ENCODE data around the gene GPR75. TPM values are rescaled to one million over a fixed set of nuclear protein-coding genes. Genes with fewer than 3 reads are reported as not detected.

Gene GPR75
- total and polyA plus RNA-seq, 2 of the 8 experiments (the other 6 are each of a cell fraction or from before 2014, with no cell fraction given) = 3.5 to 4.3 TPM

- Histone ChIP-seq H3K9ac (replicated peaks in 1 of 4; ENCODE audit: extremely low read depth in 1 of 4, low read depth in 3 of 4, low read length in 3 of 4) (no peak overlapping the region), H2BK5ac (ENCODE audit: low read depth, low read length) (no peak overlapping the region), H3K18ac (ENCODE audit: extremely low read depth, low read length) (no peak overlapping the region), H2BK20ac (ENCODE audit: low read length) (no peak overlapping the region), H2BK15ac (ENCODE audit: low read length) (no peak overlapping the region), H4K5ac (ENCODE audit: insufficient read length, low read depth, low read length) (no peak overlapping the region), H2AK5ac (ENCODE audit: low read depth, low read length) (no peak overlapping the region), H3K23me2 (ENCODE audit: low read depth, low read length) (no peaks in the 10 kb centered on the region), H2AFZ (ENCODE audit: low read length) (no peak overlapping the region), H3K27ac (ENCODE audit: low read depth, low read length) (no peak overlapping the region), H3K27me3 (replicated peaks in 1 of 4; ENCODE audit: control insufficient read depth in 3 of 4, extremely low read depth in 1 of 4, insufficient read depth in 3 of 4, low read length in 3 of 4) (no peaks in the 10 kb centered on the region), H3K56ac (replicated peaks; ENCODE audit: insufficient read length, low read depth, low read length) (no peak overlapping the region), H3K4me1 (replicated peaks in 1 of 4; ENCODE audit: control insufficient read depth in 3 of 4, insufficient read depth in 4 of 4, low read length in 3 of 4) (no peaks in the 10 kb centered on the region), H3K36me3 (ENCODE audit: control insufficient read depth in 2 of 4, insufficient read depth in 4 of 4, low read length in 3 of 4) (peaks cover 3 to 55% (median 21%) of the 10 kb centered on the region in 4 experiments; a peak in 6 of 8 replicates), H4K8ac (ENCODE audit: extremely low read depth, insufficient read depth, low read length) (no peak overlapping the region), H2BK120ac (replicated peaks; ENCODE audit: low read depth, low read length) (no peak overlapping the region), H4K20me1 (replicated peaks in 1 of 2; ENCODE audit: control insufficient read depth in 1 of 2, insufficient read depth in 2 of 2, low read length in 2 of 2) (peaks cover 0 to 2% of the 10 kb centered on the region in 2 experiments), H3K4me3 (ENCODE audit: extremely low read depth in 1 of 4, insufficient read depth in 2 of 4, low read depth in 3 of 4, low read length in 4 of 4) (no peak overlapping the region), H4K91ac (replicated peaks; ENCODE audit: insufficient read length, low read length) (no peak overlapping the region), H3K79me1 (ENCODE audit: low read depth, low read length) (no peaks in the 10 kb centered on the region), H2BK12ac (ENCODE audit: low read depth, low read length) (no peak overlapping the region), H3K14ac (ENCODE audit: insufficient read length) (no peak overlapping the region), H3K9me3 (ENCODE audit: insufficient read depth in 2 of 2, low read depth in 1 of 2, low read length in 1 of 2) (no peaks in the 10 kb centered on the region), H3K79me2 (ENCODE audit: control insufficient read depth in 1 of 2, insufficient read depth in 2 of 2, low read length in 2 of 2) (no peaks in the 10 kb centered on the region), H3K4me2 (ENCODE audit: insufficient read depth in 1 of 2, low read depth in 2 of 2, low read length in 2 of 2) (no peak overlapping the region), H3K4ac (replicated peaks; ENCODE audit: insufficient read length, low read depth, low read length) (no peak overlapping the region), H3K23ac (ENCODE audit: insufficient read length) (no peak overlapping the region)
- FAIRE-seq (no peak), DNase-seq (ENCODE audit: low read depth in 1 of 2, low spot score in 2 of 2) (no peak)
- WGBS, 2 experiments (ENCODE audit: extremely low coverage in 1 of 2, insufficient coverage in 1 of 2, insufficient read length in 1 of 2, insufficient replicate concordance in 2 of 2, low coverage in 1 of 2, low lambda C conversion rate in 2 of 2, missing lambda C conversion rate in 1 of 2) = 88% methylated on average over 2 of the region's 2 CpGs; no CpG with 5 or more reads in 1 of the 2 experiments
- ChIA-PET CTCF (ENCODE audit: partially characterized antibody) (no interaction called here), POLR2A (ENCODE audit: partially characterized antibody) (interaction anchor here (1.2 to 1.5 kb wide), 2 partner anchors 11 to 12 kb away, joined by 3 to 4 read pairs; no protein-coding TSS in a partner anchor)
- no peak for TF ChIP-seq NRF1 (IDR thresholded peaks at IDR 0.05; ENCODE audit: low read depth, low read length)
- no peak for TF ChIP-seq JUND (IDR thresholded peaks at IDR 0.05; ENCODE audit: low read length)
- TF ChIP-seq CEBPB (IDR thresholded peaks at IDR 0.05; ENCODE audit: low read depth, low read length) = no peak
- TF ChIP-seq E2F6 (IDR thresholded peaks at IDR 0.05) = no peak
These were observed 8.0 kb upstream of the GPR75 start for GRCh38 chr2:53867773-53868172.

Measured in H1 (cell line).